SK-N-SH treated with all-trans-retinoic acid at 6 μM for 48 hours (cell line): ENCODE data around the gene PLET1.

Source experiments
- ATAC-seq: fragments of 200-7000 bp; cut with Tn5 transposase; 3 replicates; pipeline ENCODE4 v1.9.1; 2020; ENCODE audit warnings: mild to moderate bottlenecking, moderate library complexity
- ARNTL ChIP-seq: fragments of 450-650 bp; formaldehyde crosslinking; IDR thresholded peaks from 2 replicates; pipeline ENCODE4 v1.5.0; 2020; ENCODE audit warnings: low read depth, mild to moderate bottlenecking, moderate library complexity, borderline replicate concordance
- CSDC2 ChIP-seq: fragments of 250-450 bp; sonication (Bioruptor Pico); IDR thresholded peaks from 2 replicates; pipeline ENCODE4 v1.5.0; 2020; ENCODE audit warnings: mild to moderate bottlenecking, moderate library complexity
- CSRNP3 ChIP-seq: fragments of 250-450 bp; sonication (Bioruptor Pico); IDR thresholded peaks from 2 replicates; pipeline ENCODE4 v1.5.1; 2021; ENCODE audit warnings: mild to moderate bottlenecking, moderate library complexity
- ESRRG ChIP-seq: fragments of 250-450 bp; sonication (Bioruptor Pico); IDR thresholded peaks from 2 replicates; pipeline ENCODE4 v1.6.1; 2021; ENCODE audit warnings: mild to moderate bottlenecking
- ISL1 ChIP-seq: fragments of 250-450 bp; sonication (Bioruptor Pico); IDR thresholded peaks from 2 replicates; pipeline ENCODE4 v2.1.2; 2022; ENCODE audit warnings: mild to moderate bottlenecking, moderate library complexity
- OSR1 ChIP-seq: fragments of 250-450 bp; sonication (Bioruptor Pico); IDR thresholded peaks from 2 replicates; pipeline ENCODE4 v1.8.0; 2022; ENCODE audit warnings: moderate library complexity, mild to moderate bottlenecking, inconsistent platforms
- PATZ1 ChIP-seq: fragments of 250-450 bp; sonication (Bioruptor Pico); IDR thresholded peaks from 2 replicates; pipeline ENCODE4 v1.8.0; 2020; ENCODE audit warnings: mild to moderate bottlenecking, moderate library complexity, borderline replicate concordance
- PPARA ChIP-seq: fragments of 250-450 bp; sonication (Bioruptor Pico); IDR thresholded peaks from 2 replicates; pipeline ENCODE4 v1.5.0; 2020; ENCODE audit warnings: mild to moderate bottlenecking, borderline replicate concordance
- RARB ChIP-seq: fragments of 250-450 bp; sonication (Bioruptor Pico); IDR thresholded peaks from 2 replicates; pipeline ENCODE4 v1.8.0; 2021; ENCODE audit warnings: mild to moderate bottlenecking, moderate library complexity
- SNAI2 ChIP-seq: fragments of 250-450 bp; sonication (Bioruptor Pico); IDR thresholded peaks from 2 replicates; pipeline ENCODE4 v1.5.0; 2020; ENCODE audit warnings: mild to moderate bottlenecking, moderate library complexity
- TOX ChIP-seq: fragments of 250-450 bp; sonication (Bioruptor Pico); IDR thresholded peaks from 2 replicates; pipeline ENCODE4 v1.8.0; 2021; ENCODE audit warnings: mild to moderate bottlenecking, moderate library complexity, borderline replicate concordance
- ZC3H10 ChIP-seq: fragments of 250-450 bp; sonication (Bioruptor Pico); IDR thresholded peaks from 2 replicates; pipeline ENCODE4 v1.5.1; 2021; ENCODE audit warnings: mild to moderate bottlenecking, moderate library complexity
- ZFP3 ChIP-seq: fragments of 250-450 bp; sonication (Bioruptor Pico); IDR thresholded peaks from 2 replicates; pipeline ENCODE4 v1.5.0; 2020; ENCODE audit warnings: mild to moderate bottlenecking, moderate library complexity
- ZFP30 ChIP-seq: fragments of 450-650 bp; formaldehyde crosslinking; IDR thresholded peaks from 2 replicates; pipeline ENCODE4 v1.5.0; 2022; ENCODE audit warnings: mild to moderate bottlenecking, moderate library complexity
- ZNF565 ChIP-seq: fragments of 450-650 bp; formaldehyde crosslinking; conservative IDR thresholded peaks from 2 replicates; pipeline ENCODE4 v1.5.0; 2020; ENCODE audit warnings: low read depth, mild to moderate bottlenecking, moderate library complexity
- ZNF70 ChIP-seq: fragments of 450-650 bp; formaldehyde crosslinking; IDR thresholded peaks from 2 replicates; pipeline ENCODE4 v1.5.0; 2020; ENCODE audit warnings: mild to moderate bottlenecking, moderate library complexity
- ZNF8 ChIP-seq: fragments of 450-650 bp; formaldehyde crosslinking; IDR thresholded peaks from 2 replicates; pipeline ENCODE4 v1.5.0; 2020; ENCODE audit warnings: mild to moderate bottlenecking, moderate library complexity
- TF ChIP-seq, protein P1 (sequence below): fragments of 250-450 bp; sonication (Bioruptor Pico); IDR thresholded peaks from 2 replicates; pipeline ENCODE4 v1.5.0; 2020; ENCODE audit warnings: mild to moderate bottlenecking, moderate library complexity
- TF ChIP-seq, protein P2 (sequence below): fragments of 250-450 bp; sonication (Bioruptor Pico); IDR thresholded peaks from 2 replicates; pipeline ENCODE4 v1.5.1; 2020; ENCODE audit warnings: low read depth, mild to moderate bottlenecking, moderate library complexity
- TF ChIP-seq, protein P3 (sequence below): fragments of 250-450 bp; sonication (Bioruptor Pico); IDR thresholded peaks from 2 replicates; pipeline ENCODE4 v1.8.0; 2021; ENCODE audit warnings: low read depth, mild to moderate bottlenecking, moderate library complexity, borderline replicate concordance

The PLET1 gene

GRCh38 chr11:112277029-112277428 is 16.4 kb upstream of the PLET1 start:
- TF ChIP-seq CSDC2 (no peak), RARB (CRISPR knock-in tag) (no peak), ZNF565 (no peak), SNAI2 (CRISPR knock-in tag) (no peak), ESRRG (CRISPR knock-in tag) (no peak), CSRNP3 (CRISPR knock-in tag) (no peak), ZFP30 (CRISPR knock-in tag) (no peak), ISL1 (CRISPR knock-in tag) (no peak), PPARA (CRISPR knock-in tag) (no peak), ZC3H10 (CRISPR knock-in tag) (no peak), PATZ1 (no peak), OSR1 (CRISPR knock-in tag) (no peak), ZFP3 (CRISPR knock-in tag) (no peak)
- TF ChIP-seq, protein P1, sequence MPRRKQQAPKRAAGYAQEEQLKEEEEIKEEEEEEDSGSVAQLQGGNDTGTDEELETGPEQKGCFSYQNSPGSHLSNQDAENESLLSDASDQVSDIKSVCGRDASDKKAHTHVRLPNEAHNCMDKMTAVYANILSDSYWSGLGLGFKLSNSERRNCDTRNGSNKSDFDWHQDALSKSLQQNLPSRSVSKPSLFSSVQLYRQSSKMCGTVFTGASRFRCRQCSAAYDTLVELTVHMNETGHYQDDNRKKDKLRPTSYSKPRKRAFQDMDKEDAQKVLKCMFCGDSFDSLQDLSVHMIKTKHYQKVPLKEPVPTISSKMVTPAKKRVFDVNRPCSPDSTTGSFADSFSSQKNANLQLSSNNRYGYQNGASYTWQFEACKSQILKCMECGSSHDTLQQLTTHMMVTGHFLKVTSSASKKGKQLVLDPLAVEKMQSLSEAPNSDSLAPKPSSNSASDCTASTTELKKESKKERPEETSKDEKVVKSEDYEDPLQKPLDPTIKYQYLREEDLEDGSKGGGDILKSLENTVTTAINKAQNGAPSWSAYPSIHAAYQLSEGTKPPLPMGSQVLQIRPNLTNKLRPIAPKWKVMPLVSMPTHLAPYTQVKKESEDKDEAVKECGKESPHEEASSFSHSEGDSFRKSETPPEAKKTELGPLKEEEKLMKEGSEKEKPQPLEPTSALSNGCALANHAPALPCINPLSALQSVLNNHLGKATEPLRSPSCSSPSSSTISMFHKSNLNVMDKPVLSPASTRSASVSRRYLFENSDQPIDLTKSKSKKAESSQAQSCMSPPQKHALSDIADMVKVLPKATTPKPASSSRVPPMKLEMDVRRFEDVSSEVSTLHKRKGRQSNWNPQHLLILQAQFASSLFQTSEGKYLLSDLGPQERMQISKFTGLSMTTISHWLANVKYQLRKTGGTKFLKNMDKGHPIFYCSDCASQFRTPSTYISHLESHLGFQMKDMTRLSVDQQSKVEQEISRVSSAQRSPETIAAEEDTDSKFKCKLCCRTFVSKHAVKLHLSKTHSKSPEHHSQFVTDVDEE (CRISPR knock-in tag), result no peak
- TF ChIP-seq, protein P2, sequence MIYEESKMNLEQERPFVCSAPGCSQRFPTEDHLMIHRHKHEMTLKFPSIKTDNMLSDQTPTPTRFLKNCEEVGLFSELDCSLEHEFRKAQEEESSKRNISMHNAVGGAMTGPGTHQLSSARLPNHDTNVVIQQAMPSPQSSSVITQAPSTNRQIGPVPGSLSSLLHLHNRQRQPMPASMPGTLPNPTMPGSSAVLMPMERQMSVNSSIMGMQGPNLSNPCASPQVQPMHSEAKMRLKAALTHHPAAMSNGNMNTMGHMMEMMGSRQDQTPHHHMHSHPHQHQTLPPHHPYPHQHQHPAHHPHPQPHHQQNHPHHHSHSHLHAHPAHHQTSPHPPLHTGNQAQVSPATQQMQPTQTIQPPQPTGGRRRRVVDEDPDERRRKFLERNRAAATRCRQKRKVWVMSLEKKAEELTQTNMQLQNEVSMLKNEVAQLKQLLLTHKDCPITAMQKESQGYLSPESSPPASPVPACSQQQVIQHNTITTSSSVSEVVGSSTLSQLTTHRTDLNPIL (CRISPR knock-in tag), result no peak
- ATAC-seq, result no peak

DNA sequence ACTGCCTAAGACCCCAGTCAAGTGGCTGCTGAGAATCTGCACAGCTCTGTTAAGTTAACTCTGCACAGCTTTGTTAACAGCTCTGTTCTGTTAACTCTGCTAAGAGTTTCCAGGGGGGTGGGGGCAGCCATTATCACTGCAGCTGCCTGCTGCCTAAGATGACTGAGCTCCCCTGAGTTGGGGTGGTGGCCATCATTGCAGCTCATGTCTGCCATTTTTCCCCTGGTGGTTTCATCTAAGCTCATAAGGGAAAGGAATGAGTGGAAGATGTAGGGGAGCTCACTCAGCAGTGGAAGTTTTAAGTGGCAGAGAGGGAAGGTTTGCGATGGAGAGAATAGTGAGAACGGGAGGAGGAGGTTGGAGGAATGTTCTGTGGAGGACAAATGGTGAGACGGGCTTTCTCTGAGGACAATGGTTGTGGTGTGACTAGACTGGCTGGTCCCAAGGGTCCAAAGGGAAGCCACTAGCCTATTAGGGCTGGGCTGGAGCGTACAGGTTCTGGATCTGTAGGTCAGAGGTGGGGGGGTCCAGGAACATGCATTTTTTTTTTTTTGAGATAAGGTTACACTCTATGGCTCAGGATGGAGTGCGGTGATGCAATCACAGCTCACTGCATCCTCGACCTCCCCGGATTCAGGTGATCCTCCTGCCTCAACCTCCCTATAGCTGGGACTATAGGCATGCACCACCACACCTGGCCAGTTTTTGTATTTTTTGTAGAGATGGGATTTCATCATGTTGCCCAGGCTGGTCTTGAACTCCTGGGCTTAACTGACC is 13.5 kb upstream of the PLET1 start:
- TF ChIP-seq, protein P2 (CRISPR knock-in tag), result no peak
- TF ChIP-seq ZC3H10 (CRISPR knock-in tag) (no peak), CSRNP3 (CRISPR knock-in tag) (no peak), RARB (CRISPR knock-in tag) (no peak), ZFP3 (CRISPR knock-in tag) (no peak), OSR1 (CRISPR knock-in tag) (no peak), TOX (CRISPR knock-in tag) (no peak), ZNF70 (no peak), ISL1 (CRISPR knock-in tag) (no peak), ARNTL (CRISPR knock-in tag) (no peak), PPARA (CRISPR knock-in tag) (no peak), ZNF8 (CRISPR knock-in tag) (no peak), PATZ1 (no peak), ESRRG (CRISPR knock-in tag) (no peak), ZFP30 (CRISPR knock-in tag) (no peak), SNAI2 (CRISPR knock-in tag) (no peak)
- TF ChIP-seq, protein P3, sequence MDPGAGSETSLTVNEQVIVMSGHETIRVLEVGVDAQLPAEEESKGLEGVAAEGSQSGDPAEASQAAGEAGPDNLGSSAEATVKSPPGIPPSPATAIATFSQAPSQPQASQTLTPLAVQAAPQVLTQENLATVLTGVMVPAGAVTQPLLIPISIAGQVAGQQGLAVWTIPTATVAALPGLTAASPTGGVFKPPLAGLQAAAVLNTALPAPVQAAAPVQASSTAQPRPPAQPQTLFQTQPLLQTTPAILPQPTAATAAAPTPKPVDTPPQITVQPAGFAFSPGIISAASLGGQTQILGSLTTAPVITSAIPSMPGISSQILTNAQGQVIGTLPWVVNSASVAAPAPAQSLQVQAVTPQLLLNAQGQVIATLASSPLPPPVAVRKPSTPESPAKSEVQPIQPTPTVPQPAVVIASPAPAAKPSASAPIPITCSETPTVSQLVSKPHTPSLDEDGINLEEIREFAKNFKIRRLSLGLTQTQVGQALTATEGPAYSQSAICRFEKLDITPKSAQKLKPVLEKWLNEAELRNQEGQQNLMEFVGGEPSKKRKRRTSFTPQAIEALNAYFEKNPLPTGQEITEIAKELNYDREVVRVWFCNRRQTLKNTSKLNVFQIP (CRISPR knock-in tag), result no peak
- TF ChIP-seq, protein P1 (CRISPR knock-in tag), result no peak
- no peak for ATAC-seq
